GM21619 (cell line): ENCODE data around the gene SFI1.
"Not testable (repeated sequence)": the region's sequence is repeated elsewhere in the genome, so short reads cannot be mapped to it uniquely, and the experiment has no call there.

Source experiments
- ATAC-seq: cut with Tn5 transposase; IDR thresholded peaks from one replicate; pipeline ENCODE4 v1.9.1; 2021; ENCODE audit not compliant: unreplicated experiment

SFI1 gene

GRCh38 chr22:31540166-31540565 lies 43.8 kb downstream of the SFI1 start:
- not testable (repeated sequence) for ATAC-seq

- no peak for ATAC-seq
Measured at GRCh38 chr22:31540966-31541365, 44.6 kb downstream of the SFI1 start.

GRCh38 chr22:31544481-31545480 lies 48.4 kb downstream of the SFI1 start:
- ATAC-seq = no peak

- ATAC-seq = no peak
Measured at GRCh38 chr22:31550871-31551370, 54.6 kb downstream of the SFI1 start.

GRCh38 chr22:31556627-31557203 lies 60.4 kb downstream of the SFI1 start:
- ATAC-seq = no peak

GRCh38 chr22:31558546-31558945 lies 62.2 kb downstream of the SFI1 start:
- not testable (repeated sequence) for ATAC-seq

GRCh38 chr22:31561238-31561887 lies 65.0 kb downstream of the SFI1 start:
- no peak for ATAC-seq

GRCh38 chr22:31561970-31562369 lies 65.6 kb downstream of the SFI1 start:
- ATAC-seq = no peak

- no peak for ATAC-seq
Measured at GRCh38 chr22:31566484-31566883, 70.1 kb downstream of the SFI1 start.

- no peak for ATAC-seq
Measured at GRCh38 chr22:31567196-31567595, 70.9 kb downstream of the SFI1 start.

GRCh38 chr22:31567702-31568101 lies 71.4 kb downstream of the SFI1 start:
- ATAC-seq = no peak

GRCh38 chr22:31569126-31569525 lies 72.8 kb downstream of the SFI1 start:
- ATAC-seq = no peak

GRCh38 chr22:31572939-31573338 lies 76.6 kb downstream of the SFI1 start:
- no peak for ATAC-seq

- no peak for ATAC-seq
Measured at GRCh38 chr22:31574055-31574670, 77.8 kb downstream of the SFI1 start.

- no peak for ATAC-seq
Measured at GRCh38 chr22:31575190-31575589, 78.9 kb downstream of the SFI1 start.

GRCh38 chr22:31577711-31578110 lies 81.4 kb downstream of the SFI1 start:
- ATAC-seq = no peak

GRCh38 chr22:31578171-31578570 lies 81.8 kb downstream of the SFI1 start:
- ATAC-seq = no peak

GRCh38 chr22:31579835-31580242 lies 83.5 kb downstream of the SFI1 start:
- ATAC-seq = no peak

- ATAC-seq = no peak
Measured at GRCh38 chr22:31583861-31584485, 87.6 kb downstream of the SFI1 start.

GRCh38 chr22:31584804-31585160 lies 88.4 kb downstream of the SFI1 start:
- no peak for ATAC-seq
